K562 (cell line): Measurements from ENCODE around the gene UCKL1. TPM values are rescaled to one million over a fixed set of nuclear protein-coding genes. Genes with fewer than 3 reads are reported as not detected.

Experiments used
- ATAC-seq: fragments of 200-7000 bp; cut with Tn5 transposase; 3 replicates; pipeline ENCODE4 v1.9.1; 2020; ENCODE audit warnings: moderate library complexity
- BruUV-seq: library from RNA; stranded (reverse); fragments of 400-500 nt; replicated peaks from 2 replicates; lab custom pipeline; 2021; lab: Mats Ljungman, UMichigan
- CTCF ChIA-PET: fragments of 300-600 bp; formaldehyde crosslinking; extraction: SDS; loops from one replicate; lab custom pipeline; 2021; ENCODE audit warnings: low intra/inter-chr PET ratio; lab: Yijun Ruan, JAX
- POLR2A ChIA-PET: fragments of 300-600, 350-650 bp; sonication (Branson Sonifier 250); formaldehyde crosslinking; extraction: SDS; loops from one replicate; lab custom pipeline; 2021; ENCODE audit warnings: antibody characterized with exemption, inconsistent platforms; lab: Yijun Ruan, JAX
- DNase-seq, 4 experiments: peaks; one replicate each; pipeline versions ENCODE4 v3.0.0 to v3.0.0-alpha.2; 2011 to 2018; ENCODE audit warnings: low spot score in 3 of 4, mixed read lengths in 3 of 4; ENCODE audit errors: extremely low read depth in 1 of 4
- FAIRE-seq: peaks from 2 replicates; lab custom pipeline; 2011; peaks lifted over from hg19 to GRCh38; lab: Jason Lieb, UNC
- H2AFZ ChIP-seq: 2 replicates; pipeline ENCODE4 v1.6.0; 2011; ENCODE audit warnings: low read depth, low read length, control low read depth, inconsistent platforms
- H3K27ac ChIP-seq: fragments of 200-600 bp; 3 replicates; pipeline ENCODE4 v1.8.0; 2011; ENCODE audit warnings: low read depth, mild to moderate bottlenecking, control low read depth, inconsistent platforms, low read length, moderate library complexity, mixed read lengths; ENCODE audit errors: extremely low read depth
- H3K27me3 ChIP-seq, 2 experiments: fragments of 300-600 bp in 1 of 2; 2 replicates in 1 of 2; 3 replicates in 1 of 2; pipeline versions ENCODE4 v1.6.0 to v1.8.0; 2011; ENCODE audit warnings: inconsistent platforms in 2 of 2, low read length in 2 of 2, mild to moderate bottlenecking in 1 of 2, mixed read lengths in 1 of 2, moderate library complexity in 1 of 2; ENCODE audit not compliant: control insufficient read depth in 2 of 2, insufficient read depth in 2 of 2
- H3K36me3 ChIP-seq: fragments of 300-600 bp; 3 replicates; pipeline ENCODE4 v1.8.0; 2011; ENCODE audit warnings: mild to moderate bottlenecking, low read length, inconsistent platforms; ENCODE audit not compliant: control insufficient read depth, insufficient read depth
- H3K4me1 ChIP-seq, 2 experiments: fragments of 200-600 bp in 1 of 2; replicated peaks in 1 of 2; 2 replicates in 1 of 2; 3 replicates in 1 of 2; pipeline versions ENCODE4 v1.5.1 to v1.8.0; 2011; ENCODE audit warnings: inconsistent platforms in 2 of 2, low read length in 2 of 2, mild to moderate bottlenecking in 1 of 2, mixed read lengths in 1 of 2, moderate library complexity in 1 of 2; ENCODE audit not compliant: control insufficient read depth in 2 of 2, insufficient read depth in 2 of 2
- H3K4me2 ChIP-seq: 2 replicates; pipeline ENCODE4 v1.6.1; 2011; ENCODE audit warnings: low read length, control low read depth, inconsistent platforms, mixed read lengths; ENCODE audit not compliant: insufficient read depth
- H3K4me3 ChIP-seq: fragments of 200-600 bp; sonication (generic), shearing (Covaris generic); 2 replicates; pipeline ENCODE4 v1.5.1; 2016; ENCODE audit warnings: control low read depth, inconsistent platforms
- H3K79me2 ChIP-seq: fragments of 200-600 bp; 3 replicates; pipeline ENCODE4 v1.8.0; 2011; ENCODE audit warnings: low read length, inconsistent platforms; ENCODE audit not compliant: control insufficient read depth, insufficient read depth
- H3K9ac ChIP-seq, 2 experiments: 2 replicates each; pipeline versions ENCODE4 v1.6.0 to v1.6.1; 2011; ENCODE audit warnings: low read depth in 2 of 2, low read length in 2 of 2, control low read depth in 1 of 2, inconsistent platforms in 1 of 2, mild to moderate bottlenecking in 1 of 2, mixed read lengths in 1 of 2; ENCODE audit not compliant: insufficient read depth in 1 of 2
- H3K9me1 ChIP-seq: one replicate; pipeline ENCODE4 v1.6.0; 2011; ENCODE audit warnings: inconsistent platforms, mild to moderate bottlenecking, low read length, moderate library complexity; ENCODE audit not compliant: control insufficient read depth, insufficient read depth
- H3K9me3 ChIP-seq: replicated peaks from 2 replicates; pipeline ENCODE4 v1.5.1; 2011; ENCODE audit warnings: low read depth, low read length, inconsistent platforms; ENCODE audit not compliant: control insufficient read depth, insufficient read depth
- H4K20me1 ChIP-seq: replicated peaks from 2 replicates; pipeline ENCODE4 v1.6.1; 2011; ENCODE audit warnings: low read length, inconsistent platforms, mixed read lengths; ENCODE audit not compliant: control insufficient read depth, insufficient read depth
- ETV5 ChIP-seq: sonication (generic); formaldehyde crosslinking; IDR thresholded peaks from 2 replicates; pipeline ENCODE4 v1.4.0; 2020; ENCODE audit warnings: low read depth, mild to moderate bottlenecking, missing genetic modification reagents
- ETV6 ChIP-seq, 3 experiments: fragments of 150-350 bp in 1 of 3; sonication (generic) in 1 of 3; formaldehyde crosslinking in 1 of 3; IDR thresholded peaks; 2 replicates each; pipeline versions ENCODE4 v1.6.1 to v1.8.0; 2014 to 2022; ENCODE audit warnings: borderline replicate concordance in 2 of 3, low read depth in 2 of 3, antibody characterized with exemption in 1 of 3, low read length in 1 of 3, mild to moderate bottlenecking in 1 of 3, missing genetic modification reagents in 1 of 3
- GABPB1 ChIP-seq: sonication (generic); formaldehyde crosslinking; IDR thresholded peaks from 2 replicates; pipeline ENCODE4 v1.8.0; 2022; ENCODE audit warnings: mild to moderate bottlenecking, missing genetic modification reagents
- MAFG ChIP-seq: fragments of 450-650 bp; conservative IDR thresholded peaks from 2 replicates; pipeline ENCODE4 v1.6.1; 2016; ENCODE audit warnings: missing genetic modification characterization, missing compliant biosample characterization
- MTA1 ChIP-seq: fragments of 450-650 bp; IDR thresholded peaks from 2 replicates; pipeline ENCODE4 v1.6.1; 2017; ENCODE audit warnings: borderline replicate concordance
- MTA3 ChIP-seq: fragments of 450-650 bp; formaldehyde crosslinking; IDR thresholded peaks from 2 replicates; pipeline ENCODE4 v1.6.1; 2017; ENCODE audit warnings: mild to moderate bottlenecking, borderline replicate concordance
- RBM25 ChIP-seq: fragments of 200-400 bp; formaldehyde crosslinking; IDR thresholded peaks from 2 replicates; pipeline ENCODE4 v1.6.1; 2018; ENCODE audit warnings: low read length, low read depth, moderate library complexity; ENCODE audit not compliant: severe bottlenecking
- SIN3A ChIP-seq, 2 experiments: fragments of 150-350 bp in 1 of 2; IDR thresholded peaks; 2 replicates each; pipeline ENCODE4 v1.6.1; 2011 to 2016; ENCODE audit warnings: borderline replicate concordance in 2 of 2, low read depth in 2 of 2, low read length in 2 of 2, mild to moderate bottlenecking in 2 of 2, moderate library complexity in 2 of 2; ENCODE audit not compliant: control insufficient read depth in 1 of 2
- SMC3 ChIP-seq: conservative IDR thresholded peaks from 2 replicates; pipeline ENCODE4 v1.6.1; 2011; ENCODE audit warnings: low read depth, low read length, improper control_type of control experiment; ENCODE audit not compliant: insufficient read depth
- TCF7L2 ChIP-seq: fragments of 150-350 bp; IDR thresholded peaks from 2 replicates; pipeline ENCODE4 v1.6.1; 2016; ENCODE audit warnings: low read depth, mild to moderate bottlenecking, low read length, moderate library complexity
- ZFX ChIP-seq: sonication (generic); formaldehyde crosslinking; IDR thresholded peaks from 2 replicates; pipeline ENCODE4 v1.8.0; 2022; ENCODE audit warnings: mild to moderate bottlenecking, missing genetic modification reagents, moderate library complexity
- ZNF780A ChIP-seq: fragments of 250-450 bp; sonication (Bioruptor Pico); IDR thresholded peaks from 2 replicates; pipeline ENCODE4 v1.5.0; 2021; ENCODE audit warnings: mild to moderate bottlenecking
- ZNF79 ChIP-seq: fragments of 250-450 bp; sonication (Bioruptor Pico); IDR thresholded peaks from 2 replicates; pipeline ENCODE4 v1.4.0; 2020; ENCODE audit warnings: low read depth, mild to moderate bottlenecking, moderate library complexity
- WGBS: fragments of 100-300 bp; shearing (Covaris generic); methylation state at CpG from one replicate; pipeline ENCODE4 v1.1.6; 2016; ENCODE audit warnings: low coverage, mixed read lengths; ENCODE audit not compliant: insufficient coverage; ENCODE audit errors: missing lambda C conversion rate; 5-methylcytosine and 5-hydroxymethylcytosine counted together
- in situ Hi-C: fragments of 300-500 bp; cut with MboI; formaldehyde crosslinking; loops from 4 replicates; pipeline ENCODE4 v1.15.0; 2018; ENCODE audit warnings: inconsistent platforms, mixed read lengths
- intact Hi-C: fragments of 100-400 bp; cut with micrococcal nuclease; formaldehyde crosslinking; loops from 2 replicates; pipeline ENCODE4 v1.14.2; 2022
- polyA plus RNA-seq, 8 experiments: library from polyadenylated mRNA; depleted of rRNA in 4 of 8; stranded (reverse) in 5 of 8; unstranded in 3 of 8; fragments of >200 nt; fragmentation: Nextera tagmentation in 2 of 8; fragmentation: Illumina TruSeq in 1 of 8; extraction: Ambion mirVana in 2 of 8; extraction: Trizol in 1 of 8; gene quantifications; 2 replicates each; pipeline versions ENCODE4 v1.2.1 to v1.2.3, GENCODE V29; 2011 to 2014; ENCODE audit warnings: inconsistent platforms in 1 of 8, missing spikeins in 1 of 8
- total RNA-seq, 7 experiments: library from RNA; depleted of rRNA in 6 of 7; stranded (reverse); fragments of >200 nt in 6 of 7; fragmentation: Illumina TruSeq in 2 of 7; extraction: Trizol in 2 of 7; gene quantifications; 2 replicates each; pipeline versions ENCODE4 v1.2.1 to v1.2.3, GENCODE V29; 2011 to 2021; ENCODE audit warnings: low replicate concordance in 1 of 7
- TF ChIP-seq, protein P1 (sequence below): fragments of 250-450 bp; sonication (Bioruptor Pico); IDR thresholded peaks from 2 replicates; pipeline ENCODE4 v1.5.0; 2021; ENCODE audit warnings: mild to moderate bottlenecking, moderate library complexity
- TF ChIP-seq, protein P2 (sequence below): fragments of 250-450 bp; sonication (Bioruptor Pico); IDR thresholded peaks from 2 replicates; pipeline ENCODE4 v1.4.0; 2020; ENCODE audit warnings: mild to moderate bottlenecking, moderate library complexity

The UCKL1 gene
- total and polyA plus RNA-seq, 9 of the 15 experiments (the other 6 are each of a cell fraction or from before 2014, with no cell fraction given), result 3.1 to 52.8 (median 24.2) TPM

DNA sequence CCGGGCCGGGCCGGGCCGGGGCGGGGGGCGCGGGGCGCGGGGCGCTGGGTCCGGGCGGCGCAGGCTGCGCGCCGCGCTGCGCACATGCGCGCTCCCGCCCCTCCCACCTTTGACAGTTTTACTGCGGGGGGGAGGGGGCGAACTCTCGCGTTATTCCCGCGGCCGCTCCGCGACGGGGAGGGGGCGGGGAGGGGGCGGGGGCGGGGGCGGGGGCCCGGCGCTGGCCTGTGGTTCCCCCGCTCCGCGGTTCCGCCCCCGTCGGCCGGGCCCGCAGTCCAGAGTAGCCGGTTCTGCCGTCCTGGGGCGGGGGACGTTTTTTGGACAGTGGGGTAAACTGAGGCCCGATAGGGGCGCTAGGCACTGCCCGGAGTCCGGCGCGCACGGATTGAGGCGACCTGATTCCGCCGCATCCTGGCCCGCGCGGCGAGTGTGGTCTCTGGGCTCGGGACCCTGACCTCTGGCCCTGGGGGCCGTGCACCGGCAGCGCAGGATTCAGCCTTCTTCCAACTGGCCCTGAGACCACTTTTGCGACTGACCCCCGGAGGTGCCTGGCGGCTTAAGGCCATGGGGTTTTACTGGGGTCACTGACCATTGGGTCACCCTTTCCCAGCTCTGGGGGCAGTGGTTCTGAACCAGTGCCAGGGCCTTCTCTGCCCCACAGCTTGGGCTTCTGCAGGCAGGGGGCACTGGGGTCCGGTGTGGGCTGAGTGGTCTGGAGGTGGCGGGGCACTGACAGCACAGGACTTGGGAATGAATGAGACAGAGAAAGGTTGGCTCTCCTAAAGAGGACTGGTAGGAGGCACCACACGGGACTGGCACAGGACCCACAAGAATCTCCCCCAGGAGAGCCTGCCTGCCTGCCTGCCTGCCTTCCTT, 13.9 kb upstream of the UCKL1 start, which contains the start of gene ZNF512B:
Gene ZNF512B (minus strand): TSS at position 93 of the 876 bp plus-strand sequence. CDS start 1,980 bp downstream, outside the sequence.
- 12% methylated on average over 22 of the region's 73 CpGs for WGBS
- CTCF ChIA-PET, result interaction anchor here (0.6 kb wide), 1 partner anchor 11 kb away, joined by 3 read pairs; no protein-coding TSS in a partner anchor
- H3K27ac ChIP-seq, result peak within 1 kb of the TSS; percentile 83
- ATAC-seq, result peak; percentile 70
- H3K36me3 ChIP-seq, result peaks cover 33% of the 10 kb centered on the region; the same call in 1 of the 3 replicates
- no peaks in the 10 kb centered on the region for H3K9me3 ChIP-seq
- H3K9me1 ChIP-seq, result no peaks in the 10 kb centered on the region
- in situ Hi-C loops, result no loop called here
- H3K79me2 ChIP-seq, result peaks cover 21% of the 10 kb centered on the region
- no TSS peak for BruUV-seq
- FAIRE-seq, result no peak
- peaks cover 17 to 54% of the 10 kb centered on the region in 2 experiments for H3K4me1 ChIP-seq
- H3K4me2 ChIP-seq, result peak within 1 kb of the TSS; percentile 78
- POLR2A ChIA-PET, result no interaction called here
- H3K27me3 ChIP-seq, result no peaks in the 10 kb centered on the region
- intact Hi-C loops, result loop anchor here (5.0 to 10.0 kb wide), 3 partner anchors 63 to 185 kb away; partner anchors contain the start of genes ABHD16B and TPD52L2
- DNase-seq, result peak; percentile 84 to 95 (median 91)
- H3K4me3 ChIP-seq, result peak within 1 kb of the TSS; percentile 63
- H4K20me1 ChIP-seq, result no peaks in the 10 kb centered on the region
- H3K9ac ChIP-seq, result peak within 1 kb of the TSS; percentile 83 to 99
- H2AFZ ChIP-seq, result peak within 1 kb of the TSS; percentile 84
- TF ChIP-seq ZFX (CRISPR knock-in tag), result peak; percentile 12; the same call in 1 of the 2 replicates
- TF ChIP-seq ZNF780A (CRISPR knock-in tag), result no peak
- peak; percentile 35; the same call in 1 of the 2 replicates for TF ChIP-seq GABPB1 (CRISPR knock-in tag)
- peak; percentile 74 to 89; a peak in 2 of 4 replicates for TF ChIP-seq SIN3A (IDR thresholded peaks at IDR 0.05; ENCODE audit: borderline replicate concordance in 2 of 2, control insufficient read depth in 1 of 2, low read depth in 2 of 2, low read length in 2 of 2)
- TF ChIP-seq, protein P1, sequence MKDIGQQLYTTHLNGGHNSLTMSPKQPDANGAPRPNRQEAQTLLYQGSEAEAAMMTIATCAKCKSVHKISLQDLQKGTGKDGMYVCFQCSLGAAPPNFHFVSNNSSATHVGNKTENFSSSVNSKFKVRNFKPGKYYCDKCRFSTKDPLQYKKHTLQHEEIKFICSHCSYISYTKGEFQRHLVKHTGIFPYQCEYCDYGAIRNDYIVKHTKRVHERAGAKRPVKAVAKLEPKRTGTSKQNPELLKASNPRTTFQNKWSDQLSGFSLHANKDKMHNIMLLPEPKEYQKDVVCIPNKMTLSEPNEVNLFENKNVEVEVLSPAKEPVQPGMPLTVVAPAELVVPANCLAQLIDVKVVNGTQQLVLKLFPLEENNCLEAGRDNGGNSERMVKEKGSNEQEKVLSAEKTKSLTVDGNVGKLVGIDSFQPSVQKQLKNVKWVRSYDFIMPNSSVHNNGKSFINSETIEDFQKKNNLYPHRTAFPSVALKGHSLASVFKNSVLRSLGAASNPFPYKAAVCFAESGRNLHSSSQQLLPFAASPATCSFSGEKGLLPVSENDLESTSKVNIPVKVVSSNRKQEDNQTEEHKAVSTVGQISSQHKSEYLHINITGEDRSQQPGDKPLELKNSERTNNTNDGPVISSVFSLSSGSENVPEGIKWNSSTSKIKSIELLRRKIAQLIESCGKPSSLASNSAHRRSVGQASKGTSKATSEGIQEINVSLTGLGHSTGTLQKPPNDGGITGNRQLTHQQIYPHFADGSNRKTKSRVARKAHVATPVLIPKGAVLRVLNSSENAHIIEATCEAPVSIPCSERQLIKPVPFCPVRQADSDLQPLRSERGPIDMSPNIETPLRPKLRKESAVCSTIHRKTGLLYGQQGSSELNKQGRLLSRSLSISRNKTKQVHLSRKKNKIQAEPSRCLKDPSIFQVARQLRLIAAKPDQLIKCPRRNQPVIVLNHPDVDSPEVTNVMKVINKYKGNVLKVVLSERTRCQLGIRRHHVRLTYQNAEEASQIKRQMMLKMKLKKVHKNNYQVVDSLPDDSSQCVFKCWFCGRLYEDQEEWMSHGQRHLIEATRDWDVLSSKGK (CRISPR knock-in tag), result no peak
- TF ChIP-seq, protein P2, sequence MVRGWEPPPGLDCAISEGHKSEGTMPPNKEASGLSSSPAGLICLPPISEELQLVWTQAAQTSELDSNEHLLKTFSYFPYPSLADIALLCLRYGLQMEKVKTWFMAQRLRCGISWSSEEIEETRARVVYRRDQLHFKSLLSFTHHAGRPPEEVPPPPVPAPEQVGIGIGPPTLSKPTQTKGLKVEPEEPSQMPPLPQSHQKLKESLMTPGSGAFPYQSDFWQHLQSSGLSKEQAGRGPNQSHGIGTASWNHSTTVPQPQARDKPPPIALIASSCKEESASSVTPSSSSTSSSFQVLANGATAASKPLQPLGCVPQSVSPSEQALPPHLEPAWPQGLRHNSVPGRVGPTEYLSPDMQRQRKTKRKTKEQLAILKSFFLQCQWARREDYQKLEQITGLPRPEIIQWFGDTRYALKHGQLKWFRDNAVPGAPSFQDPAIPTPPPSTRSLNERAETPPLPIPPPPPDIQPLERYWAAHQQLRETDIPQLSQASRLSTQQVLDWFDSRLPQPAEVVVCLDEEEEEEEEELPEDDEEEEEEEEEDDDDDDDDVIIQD (CRISPR knock-in tag), result no peak
- no peak for TF ChIP-seq SMC3
- no peak for TF ChIP-seq ETV5 (CRISPR knock-in tag)
- 0 out of 2 replicates have a peak, but pooled peaks have one; percentile 37 for TF ChIP-seq MTA3
- no peak for TF ChIP-seq ZNF79 (CRISPR knock-in tag)
- TF ChIP-seq MAFG (tag), result no peak
- no peak for TF ChIP-seq TCF7L2
- no peak for TF ChIP-seq MTA1
- no peak for TF ChIP-seq ETV6 (IDR thresholded peaks at IDR 0.05; ENCODE audit: borderline replicate concordance in 1 of 2, low read depth in 2 of 2, low read length in 1 of 2)
- no peak for TF ChIP-seq ETV6 (CRISPR knock-in tag; IDR thresholded peaks at IDR 0.05; ENCODE audit: borderline replicate concordance)
- TF ChIP-seq RBM25, result no peak
